GM21528 (cell line): ENCODE measurements around the gene ARHGAP12.

Source experiments
- ATAC-seq: cut with Tn5 transposase; IDR thresholded peaks from one replicate; pipeline ENCODE4 v1.9.1; 2021; ENCODE audit warnings: mild to moderate bottlenecking, moderate library complexity; ENCODE audit not compliant: unreplicated experiment, low FRiP score

The ARHGAP12 gene

GRCh38 chr10:31886885-31887284 lies 41.7 kb downstream of the ARHGAP12 start:
- no peak for ATAC-seq

- no peak for ATAC-seq
Measured at GRCh38 chr10:31885971-31886370, 42.7 kb downstream of the ARHGAP12 start.

GRCh38 chr10:31884386-31884785 lies 44.2 kb downstream of the ARHGAP12 start:
- ATAC-seq = no peak

- ATAC-seq = no peak
Measured at GRCh38 chr10:31883397-31883796, 45.2 kb downstream of the ARHGAP12 start.

- no peak for ATAC-seq
Measured at GRCh38 chr10:31878486-31878885, 50.1 kb downstream of the ARHGAP12 start.

- no peak for ATAC-seq
Measured at GRCh38 chr10:31876652-31877352, 51.8 kb downstream of the ARHGAP12 start.

GRCh38 chr10:31875608-31876007 lies 53.0 kb downstream of the ARHGAP12 start:
- no peak for ATAC-seq

- ATAC-seq = no peak
Measured at GRCh38 chr10:31873724-31874123, 54.9 kb downstream of the ARHGAP12 start.

GRCh38 chr10:31871266-31872065 lies 57.2 kb downstream of the ARHGAP12 start:
- no peak for ATAC-seq

GRCh38 chr10:31867646-31868045 lies 61.0 kb downstream of the ARHGAP12 start:
- ATAC-seq = no peak

GRCh38 chr10:31866118-31866670 lies 62.4 kb downstream of the ARHGAP12 start:
- no peak for ATAC-seq

- ATAC-seq = no peak
Measured at GRCh38 chr10:31864834-31865518, 63.7 kb downstream of the ARHGAP12 start.

GRCh38 chr10:31855033-31855432 lies 73.6 kb downstream of the ARHGAP12 start:
- no peak for ATAC-seq

GRCh38 chr10:31853629-31854028 lies 75.0 kb downstream of the ARHGAP12 start:
- ATAC-seq = no peak

- ATAC-seq = no peak
Measured at GRCh38 chr10:31851216-31851615, 77.4 kb downstream of the ARHGAP12 start.

GRCh38 chr10:31847515-31847914 lies 81.1 kb downstream of the ARHGAP12 start:
- no peak for ATAC-seq

- ATAC-seq = no peak
Measured at GRCh38 chr10:31838709-31839108, 89.9 kb downstream of the ARHGAP12 start.

- no peak for ATAC-seq
Measured at GRCh38 chr10:31838065-31838464, 90.6 kb downstream of the ARHGAP12 start.

- no peak for ATAC-seq
Measured at GRCh38 chr10:31836569-31837406, 91.8 kb downstream of the ARHGAP12 start.

GRCh38 chr10:31833753-31834152 lies 94.9 kb downstream of the ARHGAP12 start:
- ATAC-seq = no peak
